ENCODE results near the gene EPHA8. TPM values are rescaled to one million over a fixed set of nuclear protein-coding genes. Genes with fewer than 3 reads are reported as not detected.

The EPHA8 gene
- total RNA-seq, 1 experiment from 2014 or later: not detected

DNA sequence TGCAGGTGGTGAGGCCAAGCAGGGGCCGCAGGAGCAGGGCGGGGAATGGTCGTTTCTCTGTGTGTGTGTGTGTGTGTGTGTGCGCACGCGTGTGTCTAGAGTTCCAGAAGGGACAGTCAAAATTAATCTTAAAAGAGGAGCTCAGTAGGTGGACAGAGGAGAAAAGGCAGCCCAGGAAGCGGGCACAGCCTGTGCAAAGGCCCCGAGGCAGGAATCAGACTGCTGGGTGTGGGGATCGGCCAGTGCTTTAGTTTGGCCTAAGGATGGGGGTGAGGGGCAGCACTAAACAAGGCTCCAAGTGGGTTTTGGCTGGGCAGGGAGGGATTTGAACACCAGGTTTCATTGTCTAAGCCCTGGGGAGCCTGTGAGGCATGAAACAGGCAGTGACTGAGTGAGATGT lies 21.7 kb downstream of the EPHA8 start:
- H3K9ac ChIP-seq (ENCODE audit: low read length): no peak overlapping the region

GRCh38 chr1:22585471-22585870 lies 22.2 kb downstream of the EPHA8 start:
- no peak for DNase-seq
- H3K9me2 ChIP-seq (replicated peaks; ENCODE audit: insufficient read depth, low read length): no peaks in the 10 kb centered on the region
- H4K20me1 ChIP-seq (ENCODE audit: insufficient read depth, low read depth, low read length): no peaks in the 10 kb centered on the region
- no peaks in the 10 kb centered on the region for H3K27me3 ChIP-seq (ENCODE audit: low read length)
- H3K79me2 ChIP-seq (ENCODE audit: low read length): no peaks in the 10 kb centered on the region
- H3K4me1 ChIP-seq (ENCODE audit: low read length): no peaks in the 10 kb centered on the region
- H3K9me3 ChIP-seq (ENCODE audit: low read length): no peaks in the 10 kb centered on the region
- no peak overlapping the region for H2AFZ ChIP-seq (ENCODE audit: low read length)
- H3K27ac ChIP-seq (ENCODE audit: low read length): no peak overlapping the region
- H3K4me3 ChIP-seq (ENCODE audit: low read length): no peak overlapping the region
- H3K9ac ChIP-seq (ENCODE audit: low read length): no peak overlapping the region
- no peak overlapping the region for H3K4me2 ChIP-seq (ENCODE audit: low read depth, low read length, poor library complexity, severe bottlenecking)
- H3K36me3 ChIP-seq (ENCODE audit: insufficient read depth, low read length): no peaks in the 10 kb centered on the region

More for the DNA sequence above, 21.7 kb downstream of the EPHA8 start:
- no peak overlapping the region for H3K27ac ChIP-seq (ENCODE audit: low read length)
- no peaks in the 10 kb centered on the region for H3K9me2 ChIP-seq (replicated peaks; ENCODE audit: insufficient read depth, low read length)
- no peaks in the 10 kb centered on the region for H3K79me2 ChIP-seq (ENCODE audit: low read length)
- no peak overlapping the region for H2AFZ ChIP-seq (ENCODE audit: low read length)
- H3K27me3 ChIP-seq (ENCODE audit: low read length): no peaks in the 10 kb centered on the region
- DNase-seq: no peak
- no peaks in the 10 kb centered on the region for H3K36me3 ChIP-seq (ENCODE audit: insufficient read depth, low read length)
- no peaks in the 10 kb centered on the region for H4K20me1 ChIP-seq (ENCODE audit: insufficient read depth, low read depth, low read length)
- no peaks in the 10 kb centered on the region for H3K4me1 ChIP-seq (ENCODE audit: low read length)
- no peaks in the 10 kb centered on the region for H3K9me3 ChIP-seq (ENCODE audit: low read length)
- no peak overlapping the region for H3K4me2 ChIP-seq (ENCODE audit: low read depth, low read length, poor library complexity, severe bottlenecking)
- no peak overlapping the region for H3K4me3 ChIP-seq (ENCODE audit: low read length)

GRCh38 chr1:22586356-22587130 lies 23.3 kb downstream of the EPHA8 start:
- no peak overlapping the region for H3K4me2 ChIP-seq (ENCODE audit: low read depth, low read length, poor library complexity, severe bottlenecking)
- H2AFZ ChIP-seq (ENCODE audit: low read length): no peak overlapping the region
- H3K9me3 ChIP-seq (ENCODE audit: low read length): no peaks in the 10 kb centered on the region
- H3K36me3 ChIP-seq (ENCODE audit: insufficient read depth, low read length): no peaks in the 10 kb centered on the region
- DNase-seq: no peak
- no peak overlapping the region for H3K9ac ChIP-seq (ENCODE audit: low read length)
- H3K27ac ChIP-seq (ENCODE audit: low read length): no peak overlapping the region
- no peaks in the 10 kb centered on the region for H3K4me1 ChIP-seq (ENCODE audit: low read length)
- no peak overlapping the region for H3K4me3 ChIP-seq (ENCODE audit: low read length)
- H3K27me3 ChIP-seq (ENCODE audit: low read length): no peaks in the 10 kb centered on the region
- no peaks in the 10 kb centered on the region for H4K20me1 ChIP-seq (ENCODE audit: insufficient read depth, low read depth, low read length)
- no peaks in the 10 kb centered on the region for H3K79me2 ChIP-seq (ENCODE audit: low read length)
- no peaks in the 10 kb centered on the region for H3K9me2 ChIP-seq (replicated peaks; ENCODE audit: insufficient read depth, low read length)

GRCh38 chr1:22587247-22587646 lies 24.0 kb downstream of the EPHA8 start:
- no peaks in the 10 kb centered on the region for H3K36me3 ChIP-seq (ENCODE audit: insufficient read depth, low read length)
- H3K9ac ChIP-seq (ENCODE audit: low read length): no peak overlapping the region
- no peak overlapping the region for H2AFZ ChIP-seq (ENCODE audit: low read length)
- no peaks in the 10 kb centered on the region for H3K9me2 ChIP-seq (replicated peaks; ENCODE audit: insufficient read depth, low read length)
- H4K20me1 ChIP-seq (ENCODE audit: insufficient read depth, low read depth, low read length): no peaks in the 10 kb centered on the region
- no peak for DNase-seq
- no peak overlapping the region for H3K4me2 ChIP-seq (ENCODE audit: low read depth, low read length, poor library complexity, severe bottlenecking)
- H3K27ac ChIP-seq (ENCODE audit: low read length): no peak overlapping the region
- no peak overlapping the region for H3K4me3 ChIP-seq (ENCODE audit: low read length)
- no peaks in the 10 kb centered on the region for H3K27me3 ChIP-seq (ENCODE audit: low read length)
- H3K9me3 ChIP-seq (ENCODE audit: low read length): no peaks in the 10 kb centered on the region
- no peaks in the 10 kb centered on the region for H3K4me1 ChIP-seq (ENCODE audit: low read length)
- H3K79me2 ChIP-seq (ENCODE audit: low read length): no peaks in the 10 kb centered on the region

GRCh38 chr1:22588899-22589422 lies 25.7 kb downstream of the EPHA8 start:
- Histone ChIP-seq H3K79me2 (ENCODE audit: low read length) (no peaks in the 10 kb centered on the region), H3K27me3 (ENCODE audit: low read length) (no peaks in the 10 kb centered on the region), H3K36me3 (ENCODE audit: insufficient read depth, low read length) (no peaks in the 10 kb centered on the region), H4K20me1 (ENCODE audit: insufficient read depth, low read depth, low read length) (no peaks in the 10 kb centered on the region), H3K27ac (ENCODE audit: low read length) (no peak overlapping the region), H3K4me3 (ENCODE audit: low read length) (no peak overlapping the region), H3K9me3 (ENCODE audit: low read length) (no peaks in the 10 kb centered on the region), H3K4me2 (ENCODE audit: low read depth, low read length, poor library complexity, severe bottlenecking) (no peak overlapping the region), H3K9ac (ENCODE audit: low read length) (no peak overlapping the region), H2AFZ (ENCODE audit: low read length) (no peak overlapping the region), H3K9me2 (replicated peaks; ENCODE audit: insufficient read depth, low read length) (no peaks in the 10 kb centered on the region), H3K4me1 (ENCODE audit: low read length) (no peaks in the 10 kb centered on the region)
- no peak for DNase-seq

GRCh38 chr1:22591576-22591975 lies 28.3 kb downstream of the EPHA8 start:
- Histone ChIP-seq H3K27ac (ENCODE audit: low read length) (no peak overlapping the region), H3K4me3 (ENCODE audit: low read length) (no peak overlapping the region), H3K9me2 (replicated peaks; ENCODE audit: insufficient read depth, low read length) (no peaks in the 10 kb centered on the region), H3K36me3 (ENCODE audit: insufficient read depth, low read length) (no peaks in the 10 kb centered on the region), H4K20me1 (ENCODE audit: insufficient read depth, low read depth, low read length) (no peaks in the 10 kb centered on the region), H3K4me2 (ENCODE audit: low read depth, low read length, poor library complexity, severe bottlenecking) (no peak overlapping the region), H3K9ac (ENCODE audit: low read length) (no peak overlapping the region), H3K9me3 (ENCODE audit: low read length) (no peaks in the 10 kb centered on the region), H3K27me3 (ENCODE audit: low read length) (no peaks in the 10 kb centered on the region), H3K4me1 (ENCODE audit: low read length) (no peaks in the 10 kb centered on the region), H2AFZ (ENCODE audit: low read length) (no peak overlapping the region), H3K79me2 (ENCODE audit: low read length) (no peaks in the 10 kb centered on the region)
- no peak for DNase-seq

- no peak for DNase-seq
- no peaks in the 10 kb centered on the region for H3K79me2 ChIP-seq (ENCODE audit: low read length)
- no peak overlapping the region for H3K9ac ChIP-seq (ENCODE audit: low read length)
- H2AFZ ChIP-seq (ENCODE audit: low read length): no peak overlapping the region
- no peaks in the 10 kb centered on the region for H3K27me3 ChIP-seq (ENCODE audit: low read length)
- no peaks in the 10 kb centered on the region for H4K20me1 ChIP-seq (ENCODE audit: insufficient read depth, low read depth, low read length)
- H3K27ac ChIP-seq (ENCODE audit: low read length): no peak overlapping the region
- H3K9me3 ChIP-seq (ENCODE audit: low read length): no peaks in the 10 kb centered on the region
- no peaks in the 10 kb centered on the region for H3K36me3 ChIP-seq (ENCODE audit: insufficient read depth, low read length)
- H3K4me3 ChIP-seq (ENCODE audit: low read length): no peak overlapping the region
- H3K4me2 ChIP-seq (ENCODE audit: low read depth, low read length, poor library complexity, severe bottlenecking): no peak overlapping the region
- H3K4me1 ChIP-seq (ENCODE audit: low read length): no peaks in the 10 kb centered on the region
- no peaks in the 10 kb centered on the region for H3K9me2 ChIP-seq (replicated peaks; ENCODE audit: insufficient read depth, low read length)
Measured at GRCh38 chr1:22592051-22592450, 28.8 kb downstream of the EPHA8 start.

GRCh38 chr1:22592919-22593790 lies 29.9 kb downstream of the EPHA8 start:
- Histone ChIP-seq H3K9me3 (ENCODE audit: low read length) (no peaks in the 10 kb centered on the region), H3K9ac (ENCODE audit: low read length) (no peak overlapping the region), H3K4me2 (ENCODE audit: low read depth, low read length, poor library complexity, severe bottlenecking) (no peak overlapping the region), H3K27ac (ENCODE audit: low read length) (no peak overlapping the region), H3K4me1 (ENCODE audit: low read length) (no peaks in the 10 kb centered on the region), H3K79me2 (ENCODE audit: low read length) (no peaks in the 10 kb centered on the region), H3K36me3 (ENCODE audit: insufficient read depth, low read length) (no peaks in the 10 kb centered on the region), H3K27me3 (ENCODE audit: low read length) (no peaks in the 10 kb centered on the region), H3K4me3 (ENCODE audit: low read length) (no peak overlapping the region), H3K9me2 (replicated peaks; ENCODE audit: insufficient read depth, low read length) (no peaks in the 10 kb centered on the region), H2AFZ (ENCODE audit: low read length) (no peak overlapping the region), H4K20me1 (ENCODE audit: insufficient read depth, low read depth, low read length) (no peaks in the 10 kb centered on the region)
- no peak for DNase-seq
